ENCODE data around the gene PLA2G6. TPM values are rescaled to one million over a fixed set of nuclear protein-coding genes. Genes with fewer than 3 reads are reported as not detected.

Gene PLA2G6
- total and polyA plus RNA-seq, 9 of the 15 experiments (the other 6 are each of a cell fraction or from before 2014, with no cell fraction given): 0.11 to 12.2 (median 9.7) TPM

GRCh38 chr22:38088629-38089473, 92.8 kb downstream of the PLA2G6 start (continued):
- TF ChIP-seq DEAF1 (CRISPR knock-in tag; IDR thresholded peaks at IDR 0.05) (no peak), FOS (IDR thresholded peaks at IDR 0.05; ENCODE audit: extremely low read depth, insufficient read length) (no peak), ZBTB33 (CRISPR knock-in tag; IDR thresholded peaks at IDR 0.05) (peak; percentile 92), E2F6 (IDR thresholded peaks at IDR 0.05; ENCODE audit: borderline replicate concordance in 1 of 2, extremely low read depth in 1 of 2, insufficient read depth in 1 of 2, insufficient read length in 1 of 2, low read depth in 1 of 2, low read length in 1 of 2, poor library complexity in 1 of 2, severe bottlenecking in 1 of 2) (peak in 1 of 2 experiments; percentile 62), L3MBTL2 (IDR thresholded peaks at IDR 0.05) (no peak), ZNF609 (CRISPR knock-in tag; IDR thresholded peaks at IDR 0.05; ENCODE audit: borderline replicate concordance) (no peak), HMG20B (CRISPR knock-in tag; IDR thresholded peaks at IDR 0.05) (no peak), TAF1 (IDR thresholded peaks at IDR 0.05; ENCODE audit: control insufficient read depth, extremely low read depth, insufficient read depth, low read length, severe bottlenecking) (no peak), E2F4 (CRISPR knock-in tag; IDR thresholded peaks at IDR 0.05; ENCODE audit: low read depth) (no peak), ZFPM2 (CRISPR knock-in tag; IDR thresholded peaks at IDR 0.05) (no peak), SNIP1 (IDR thresholded peaks at IDR 0.05; ENCODE audit: low read depth) (no peak), THRB (CRISPR knock-in tag; conservative IDR thresholded peaks at IDR 0.05) (no peak), ZNF224 (CRISPR knock-in tag; IDR thresholded peaks at IDR 0.05) (no peak)

Data from K562 (cell line).